Measurements from ENCODE around the gene HADH. TPM values are rescaled to one million over a fixed set of nuclear protein-coding genes. Genes with fewer than 3 reads are reported as not detected.

The HADH gene
- total RNA-seq, 1 experiment from 2014 or later: 26.2 TPM

- no TSS peak for BruUV-seq (replicated peaks)
- H3K36me3 Mint-ChIP-seq (ENCODE audit: insufficient read depth, unreplicated experiment): peaks cover 26% of the 10 kb centered on the region
- intact Hi-C loops (cut with micrococcal nuclease): no loop called here
- H3K27ac Mint-ChIP-seq (ENCODE audit: low read depth, unreplicated experiment): no peak overlapping the region
- DNase-seq (ENCODE audit: unreplicated experiment): no peak
- no peak overlapping the region for H3K4me3 Mint-ChIP-seq (ENCODE audit: unreplicated experiment)
- H3K27me3 Mint-ChIP-seq (ENCODE audit: insufficient read depth, unreplicated experiment): no peaks in the 10 kb centered on the region
- no peaks in the 10 kb centered on the region for H3K9me3 Mint-ChIP-seq (ENCODE audit: unreplicated experiment)
- H3K4me1 Mint-ChIP-seq (ENCODE audit: insufficient read depth, unreplicated experiment): no peaks in the 10 kb centered on the region
- ChIA-PET CTCF (interaction anchor here (0.7 to 1.4 kb wide), 4 partner anchors 11 to 749 kb away, joined by 3 to 7 read pairs (median 4); no protein-coding TSS in a partner anchor), POLR2A (no interaction called here)
- TF ChIP-seq CTCF (IDR thresholded peaks at IDR 0.05; ENCODE audit: unreplicated experiment): no peak
These were observed 34.6 kb downstream of the HADH start for GRCh38 chr4:108024085-108024877.

DNA sequence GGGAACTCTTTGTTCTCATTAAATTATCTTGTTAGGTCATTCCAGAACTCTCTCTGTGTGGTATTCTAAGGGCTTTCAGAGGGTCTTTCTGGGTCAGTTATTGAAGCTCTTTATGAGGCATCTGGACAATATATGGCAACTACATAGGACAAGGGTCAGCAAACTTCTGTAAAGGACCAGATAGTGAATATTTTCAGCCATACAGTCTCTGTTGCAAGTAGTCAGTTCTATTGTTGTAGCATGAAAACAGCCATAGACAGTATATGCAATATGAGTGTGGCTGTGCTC, 35.1 kb downstream of the HADH start:
- H3K36me3 Mint-ChIP-seq (ENCODE audit: insufficient read depth, unreplicated experiment): peaks cover 26% of the 10 kb centered on the region
- no peak for DNase-seq (ENCODE audit: unreplicated experiment)
- BruUV-seq (replicated peaks): no TSS peak
- H3K27ac Mint-ChIP-seq (ENCODE audit: low read depth, unreplicated experiment): no peak overlapping the region
- no peak for TF ChIP-seq CTCF (IDR thresholded peaks at IDR 0.05; ENCODE audit: unreplicated experiment)
- no peaks in the 10 kb centered on the region for H3K27me3 Mint-ChIP-seq (ENCODE audit: insufficient read depth, unreplicated experiment)
- POLR2A ChIA-PET: no interaction called here
- intact Hi-C loops (cut with micrococcal nuclease): no loop called here
- CTCF ChIA-PET: interaction anchor here (0.7 to 1.4 kb wide), 2 partner anchors 407 to 749 kb away, joined by 3 read pairs; no protein-coding TSS in a partner anchor
- no peaks in the 10 kb centered on the region for H3K4me1 Mint-ChIP-seq (ENCODE audit: insufficient read depth, unreplicated experiment)
- H3K4me3 Mint-ChIP-seq (ENCODE audit: unreplicated experiment): no peak overlapping the region
- no peaks in the 10 kb centered on the region for H3K9me3 Mint-ChIP-seq (ENCODE audit: unreplicated experiment)

DNA sequence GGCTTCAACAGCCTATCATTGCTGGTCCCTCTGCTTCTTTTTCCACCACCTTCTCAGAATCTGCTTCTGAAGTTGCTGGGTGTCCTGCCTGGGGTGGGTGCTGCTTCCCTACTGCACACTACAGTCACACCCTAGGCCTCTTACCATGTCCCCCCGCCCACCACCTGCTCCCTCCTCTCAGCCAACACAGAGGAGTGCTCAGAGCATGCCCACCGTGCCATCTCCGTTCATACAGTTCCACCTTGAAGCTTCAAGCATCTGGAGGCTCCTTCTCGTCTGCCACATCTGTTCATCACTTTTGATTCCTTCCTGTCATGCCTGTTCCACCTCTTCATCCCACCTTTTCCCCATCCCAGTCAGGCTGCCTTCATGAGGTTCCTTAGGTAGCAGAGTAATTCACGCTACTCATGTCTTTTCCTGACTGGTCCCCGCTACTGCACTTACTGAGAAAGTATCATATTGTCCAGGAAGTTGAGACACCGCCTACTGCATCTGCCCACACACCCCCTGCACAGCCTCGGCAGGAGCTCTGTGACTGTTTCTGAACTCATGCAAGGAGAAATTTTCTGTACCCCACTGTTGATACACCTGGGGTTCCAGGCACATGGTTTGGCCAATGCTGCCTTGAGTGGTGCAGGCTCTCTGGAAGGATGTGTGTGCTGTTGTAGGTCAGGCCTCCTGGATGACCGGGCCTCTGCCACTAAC, 39.5 kb downstream of the HADH start:
- Mint-ChIP-seq H3K36me3 (ENCODE audit: insufficient read depth, unreplicated experiment) (peaks cover 34% of the 10 kb centered on the region), H3K4me1 (ENCODE audit: insufficient read depth, unreplicated experiment) (no peaks in the 10 kb centered on the region), H3K4me3 (ENCODE audit: unreplicated experiment) (no peak overlapping the region), H3K27ac (ENCODE audit: low read depth, unreplicated experiment) (peak overlapping the region; percentile 0), H3K27me3 (ENCODE audit: insufficient read depth, unreplicated experiment) (no peaks in the 10 kb centered on the region), H3K9me3 (ENCODE audit: unreplicated experiment) (no peaks in the 10 kb centered on the region)
- ChIA-PET CTCF (interaction anchor here (0.6 to 2.4 kb wide), 7 partner anchors 10 to 574 kb away, joined by 3 to 21 read pairs (median 4); no protein-coding TSS in a partner anchor), POLR2A (no interaction called here)
- no TSS peak for BruUV-seq (replicated peaks)
- TF ChIP-seq CTCF (IDR thresholded peaks at IDR 0.05; ENCODE audit: unreplicated experiment): no peak
- intact Hi-C loops (cut with micrococcal nuclease): no loop called here
- no peak for DNase-seq (ENCODE audit: unreplicated experiment)

DNA sequence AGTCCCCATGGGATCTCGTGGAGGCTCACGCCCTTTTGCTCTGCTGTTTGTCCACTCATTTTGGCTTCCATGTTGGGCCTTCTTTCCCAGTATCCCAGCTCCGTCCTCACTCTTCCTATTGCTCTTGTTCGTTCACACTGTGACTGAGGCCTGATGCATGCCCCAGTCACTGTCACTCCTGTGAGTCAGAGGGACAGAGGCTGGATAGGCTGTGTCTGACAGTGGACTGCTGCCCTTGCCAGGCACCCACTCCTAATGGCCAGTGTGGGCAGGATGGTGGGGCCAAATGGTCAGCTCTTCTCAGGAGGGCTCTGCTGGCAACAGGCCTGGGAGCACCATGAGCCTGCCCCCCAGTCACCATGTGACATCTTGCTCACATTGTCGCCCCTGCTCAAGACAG, 40.0 kb downstream of the HADH start:
- no peaks in the 10 kb centered on the region for H3K4me1 Mint-ChIP-seq (ENCODE audit: insufficient read depth, unreplicated experiment)
- peak overlapping the region; percentile 0 for H3K27ac Mint-ChIP-seq (ENCODE audit: low read depth, unreplicated experiment)
- H3K9me3 Mint-ChIP-seq (ENCODE audit: unreplicated experiment): no peaks in the 10 kb centered on the region
- CTCF ChIA-PET: interaction anchor here (0.6 to 2.4 kb wide), 15 partner anchors 10 to 545 kb away, joined by 3 to 21 read pairs (median 4); no protein-coding TSS in a partner anchor
- no peak overlapping the region for H3K4me3 Mint-ChIP-seq (ENCODE audit: unreplicated experiment)
- DNase-seq (ENCODE audit: unreplicated experiment): no peak
- intact Hi-C loops (cut with micrococcal nuclease): loop anchor here (1.0 kb wide), 2 partner anchors 464 to 543 kb away; no protein-coding TSS in a partner anchor
- TF ChIP-seq CTCF (IDR thresholded peaks at IDR 0.05; ENCODE audit: unreplicated experiment): no peak
- BruUV-seq (replicated peaks): no TSS peak
- H3K36me3 Mint-ChIP-seq (ENCODE audit: insufficient read depth, unreplicated experiment): peaks cover 39% of the 10 kb centered on the region
- no peaks in the 10 kb centered on the region for H3K27me3 Mint-ChIP-seq (ENCODE audit: insufficient read depth, unreplicated experiment)
- POLR2A ChIA-PET: interaction anchor here (1.0 kb wide), 1 partner anchor 14 kb away, joined by 3 read pairs; no protein-coding TSS in a partner anchor

All from MCF 10A (cell line).